DOHH2 (cell line): ENCODE data around the gene OR1J4.

ENCODE experiments used
- H3F3A ChIP-seq: fragments of 200-600 bp; sonication (generic), shearing (Covaris generic); 2 replicates; pipeline ENCODE4 v1.6.0; 2016; ENCODE audit warnings: antibody characterized with exemption, mild to moderate bottlenecking; ENCODE audit not compliant: control insufficient read depth, insufficient read depth
- H3K27ac ChIP-seq: fragments of 200-600 bp; sonication (generic); 2 replicates; pipeline ENCODE4 v1.5.1; 2014; ENCODE audit warnings: low read depth, mild to moderate bottlenecking, low read length, moderate library complexity
- H3K27me3 ChIP-seq: fragments of 200-600 bp; sonication (generic); 2 replicates; pipeline ENCODE4 v1.6.1; 2014; ENCODE audit warnings: mild to moderate bottlenecking, low read length, mixed read lengths; ENCODE audit not compliant: control insufficient read depth
- H3K36me3 ChIP-seq: fragments of 200-600 bp; sonication (generic); 2 replicates; pipeline ENCODE4 v1.6.1; 2014; ENCODE audit warnings: mild to moderate bottlenecking, low read length, moderate library complexity, mixed read lengths; ENCODE audit not compliant: control insufficient read depth
- H3K4me1 ChIP-seq: fragments of 200-600 bp; sonication (generic); 2 replicates; pipeline ENCODE4 v1.6.1; 2014; ENCODE audit warnings: mild to moderate bottlenecking, low read length, mixed read lengths; ENCODE audit not compliant: control insufficient read depth
- H3K4me2 ChIP-seq: fragments of 200-600 bp; sonication (generic); 2 replicates; pipeline ENCODE4 v1.6.0; 2014; ENCODE audit warnings: mild to moderate bottlenecking, low read length, moderate library complexity
- H3K4me3 ChIP-seq: fragments of 200-600 bp; sonication (generic); 2 replicates; pipeline ENCODE4 v1.5.1; 2014; ENCODE audit warnings: mild to moderate bottlenecking, low read length, mixed read lengths
- H3K79me2 ChIP-seq: fragments of 200-600 bp; sonication (generic); 2 replicates; pipeline ENCODE4 v1.6.1; 2014; ENCODE audit warnings: mild to moderate bottlenecking, low read length, mixed read lengths; ENCODE audit not compliant: control insufficient read depth
- H3K9me2 ChIP-seq: fragments of 200-600 bp; sonication (generic); replicated peaks from 2 replicates; pipeline ENCODE4 v1.6.1; 2014; ENCODE audit warnings: mild to moderate bottlenecking, low read length, mixed read lengths; ENCODE audit not compliant: control insufficient read depth
- H3K9me3 ChIP-seq: fragments of 200-600 bp; sonication (generic); 2 replicates; pipeline ENCODE4 v1.6.1; 2014; ENCODE audit warnings: antibody characterized with exemption, low read length, mixed read lengths; ENCODE audit not compliant: control insufficient read depth, insufficient read depth
- H4K20me1 ChIP-seq: fragments of 200-600 bp; sonication (generic); 2 replicates; pipeline ENCODE4 v1.6.0; 2014; ENCODE audit warnings: low read depth, mild to moderate bottlenecking, antibody characterized with exemption, low read length, moderate library complexity; ENCODE audit not compliant: control insufficient read depth, insufficient read depth
- EZH2phosphoT487 ChIP-seq: fragments of 200-600 bp; sonication (generic); IDR thresholded peaks from 2 replicates; pipeline ENCODE4 v1.6.1; 2017; ENCODE audit warnings: borderline replicate concordance, mild to moderate bottlenecking, antibody characterized with exemption, low read length, moderate library complexity, mixed read lengths
- TF ChIP-seq, protein P1 (sequence below): fragments of 200-600 bp; sonication (generic); IDR thresholded peaks from one replicate; pipeline ENCODE4 v1.5.1; 2014; ENCODE audit warnings: antibody characterized with exemption, mild to moderate bottlenecking, low read depth, low read length; ENCODE audit not compliant: poor library complexity, severe bottlenecking

Gene OR1J4

DNA sequence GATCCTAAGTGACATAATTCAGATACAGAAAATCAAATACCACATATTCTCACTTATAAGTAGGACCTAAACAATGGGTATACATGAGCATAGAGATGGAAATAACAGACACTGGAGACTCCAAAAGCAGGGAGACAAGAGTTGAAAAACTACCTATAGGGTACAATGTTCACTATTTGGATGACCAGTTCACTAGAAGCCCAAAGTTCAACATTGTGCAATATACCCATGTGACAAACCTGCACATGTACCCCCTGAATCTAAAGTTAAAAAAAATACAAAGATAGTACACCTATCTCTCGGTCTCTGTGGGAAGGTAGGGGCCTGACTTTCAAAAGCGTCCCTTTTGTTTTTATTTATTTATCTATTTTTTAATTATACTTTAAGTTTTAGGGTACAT is 19.8 kb downstream of the OR1J4 start:
- no peaks in the 10 kb centered on the region for H3K27me3 ChIP-seq

DNA sequence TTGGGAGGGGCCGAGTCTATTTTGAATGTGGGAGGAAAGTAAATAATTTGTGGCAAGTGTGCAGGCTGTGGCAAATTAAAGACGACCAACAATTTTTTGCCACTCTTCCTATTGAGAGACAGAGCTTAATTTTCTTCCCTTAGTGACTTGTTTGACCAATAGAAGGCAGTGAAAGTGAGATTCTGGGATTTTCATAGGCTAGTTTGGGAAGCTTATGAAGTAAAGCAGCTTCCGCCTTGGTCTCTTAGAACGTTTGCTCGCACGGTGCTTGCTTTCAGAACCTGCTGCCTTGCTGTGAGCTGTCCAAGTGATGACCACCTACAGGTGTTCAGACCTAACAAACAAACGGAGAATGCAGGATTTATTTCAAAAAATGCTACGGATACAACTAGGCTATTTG is 27.3 kb downstream of the OR1J4 start:
- no peak overlapping the region for H3K27ac ChIP-seq
- TF ChIP-seq, protein P1, sequence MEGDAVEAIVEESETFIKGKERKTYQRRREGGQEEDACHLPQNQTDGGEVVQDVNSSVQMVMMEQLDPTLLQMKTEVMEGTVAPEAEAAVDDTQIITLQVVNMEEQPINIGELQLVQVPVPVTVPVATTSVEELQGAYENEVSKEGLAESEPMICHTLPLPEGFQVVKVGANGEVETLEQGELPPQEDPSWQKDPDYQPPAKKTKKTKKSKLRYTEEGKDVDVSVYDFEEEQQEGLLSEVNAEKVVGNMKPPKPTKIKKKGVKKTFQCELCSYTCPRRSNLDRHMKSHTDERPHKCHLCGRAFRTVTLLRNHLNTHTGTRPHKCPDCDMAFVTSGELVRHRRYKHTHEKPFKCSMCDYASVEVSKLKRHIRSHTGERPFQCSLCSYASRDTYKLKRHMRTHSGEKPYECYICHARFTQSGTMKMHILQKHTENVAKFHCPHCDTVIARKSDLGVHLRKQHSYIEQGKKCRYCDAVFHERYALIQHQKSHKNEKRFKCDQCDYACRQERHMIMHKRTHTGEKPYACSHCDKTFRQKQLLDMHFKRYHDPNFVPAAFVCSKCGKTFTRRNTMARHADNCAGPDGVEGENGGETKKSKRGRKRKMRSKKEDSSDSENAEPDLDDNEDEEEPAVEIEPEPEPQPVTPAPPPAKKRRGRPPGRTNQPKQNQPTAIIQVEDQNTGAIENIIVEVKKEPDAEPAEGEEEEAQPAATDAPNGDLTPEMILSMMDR, result no peak
- TF ChIP-seq EZH2phosphoT487, result no peak
- H3K9me2 ChIP-seq, result no peaks in the 10 kb centered on the region
- no peaks in the 10 kb centered on the region for H3F3A ChIP-seq
- no peaks in the 10 kb centered on the region for H3K9me3 ChIP-seq
- H3K4me1 ChIP-seq, result no peaks in the 10 kb centered on the region
- no peaks in the 10 kb centered on the region for H3K36me3 ChIP-seq
- peaks cover 8% of the 10 kb centered on the region; the same call in 1 of the 2 replicates for H3K27me3 ChIP-seq
- H3K4me2 ChIP-seq, result no peak overlapping the region
- no peak overlapping the region for H3K4me3 ChIP-seq
- no peaks in the 10 kb centered on the region for H4K20me1 ChIP-seq
- no peaks in the 10 kb centered on the region for H3K79me2 ChIP-seq

More for the DNA sequence above, 19.8 kb downstream of the OR1J4 start:
- no peaks in the 10 kb centered on the region for H4K20me1 ChIP-seq
- no peak overlapping the region for H3K27ac ChIP-seq
- H3K4me1 ChIP-seq, result no peaks in the 10 kb centered on the region
- no peak overlapping the region for H3K4me3 ChIP-seq
- H3K4me2 ChIP-seq, result no peak overlapping the region
- H3K36me3 ChIP-seq, result no peaks in the 10 kb centered on the region
- H3K9me3 ChIP-seq, result no peaks in the 10 kb centered on the region
- H3K9me2 ChIP-seq, result no peaks in the 10 kb centered on the region
- H3F3A ChIP-seq, result no peaks in the 10 kb centered on the region
- TF ChIP-seq, protein P1, result no peak
- no peak for TF ChIP-seq EZH2phosphoT487
- no peaks in the 10 kb centered on the region for H3K79me2 ChIP-seq

DNA sequence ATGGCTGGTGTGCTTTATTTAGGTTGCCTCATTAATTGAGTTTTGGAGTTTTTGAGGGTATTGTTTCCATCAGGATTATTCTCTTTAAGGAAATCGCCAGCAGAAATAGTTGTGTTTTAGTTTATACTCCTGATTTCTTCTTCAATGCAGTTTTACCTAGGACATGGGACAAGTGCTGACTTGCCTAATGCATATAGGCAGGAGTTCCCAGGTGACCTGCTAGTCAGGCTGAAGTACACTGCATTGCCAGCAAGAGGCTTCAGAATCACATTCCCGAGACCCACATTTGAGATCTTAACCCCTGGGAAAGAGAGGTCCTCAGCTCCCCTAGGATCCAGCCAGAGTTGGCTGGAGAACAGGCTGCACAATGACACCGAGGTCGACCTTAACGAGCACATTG is 32.4 kb downstream of the OR1J4 start:
- H3K9me2 ChIP-seq, result no peaks in the 10 kb centered on the region
- no peak for TF ChIP-seq EZH2phosphoT487
- TF ChIP-seq, protein P1, result no peak
- H3K27ac ChIP-seq, result no peak overlapping the region
- H3F3A ChIP-seq, result no peaks in the 10 kb centered on the region
- H4K20me1 ChIP-seq, result no peaks in the 10 kb centered on the region
- no peaks in the 10 kb centered on the region for H3K4me1 ChIP-seq
- H3K4me2 ChIP-seq, result no peak overlapping the region
- no peaks in the 10 kb centered on the region for H3K79me2 ChIP-seq
- H3K9me3 ChIP-seq, result no peaks in the 10 kb centered on the region
- no peak overlapping the region for H3K4me3 ChIP-seq
- peaks cover 21% of the 10 kb centered on the region; the same call in 1 of the 2 replicates for H3K27me3 ChIP-seq
- H3K36me3 ChIP-seq, result no peaks in the 10 kb centered on the region
